Activated naive CD8-positive, alpha-beta T cell treated with anti-CD3 and anti-CD28 coated beads for 36 hours (primary cell): Measurements from ENCODE around the gene TXNDC16. TPM values are rescaled to one million over a fixed set of nuclear protein-coding genes. Genes with fewer than 3 reads are reported as not detected.

Experiments
- DNase-seq: peaks from one replicate; pipeline ENCODE4 v3.0.0; 2021
- H3K27ac Mint-ChIP-seq: one replicate; pipeline ENCODE4 v1.8.0; 2022; ENCODE audit warnings: mild to moderate bottlenecking, moderate library complexity, mixed read lengths
- H3K27me3 Mint-ChIP-seq: one replicate; pipeline ENCODE4 v1.8.0; 2022; ENCODE audit warnings: mild to moderate bottlenecking, mixed read lengths
- H3K36me3 Mint-ChIP-seq: one replicate; pipeline ENCODE4 v1.8.0; 2021; ENCODE audit warnings: mild to moderate bottlenecking, mixed read lengths
- H3K4me1 Mint-ChIP-seq: one replicate; pipeline ENCODE4 v1.8.0; 2021; ENCODE audit warnings: mixed read lengths
- H3K4me3 Mint-ChIP-seq: one replicate; pipeline ENCODE4 v1.8.0; 2022; ENCODE audit warnings: mild to moderate bottlenecking, moderate library complexity, mixed read lengths
- H3K9me3 Mint-ChIP-seq: one replicate; pipeline ENCODE4 v1.8.0; 2022; ENCODE audit warnings: mixed read lengths
- total RNA-seq, 2 experiments: library from RNA; stranded (reverse); gene quantifications; one replicate each; pipeline ENCODE4 v1.2.3, GENCODE V29; 2021

Gene TXNDC16
- total RNA-seq, 2 experiments from 2014 or later: 6.6 to 8.1 TPM

GRCh38 chr14:52446355-52446754 is 106.0 kb downstream of the TXNDC16 start:
- H3K27me3 Mint-ChIP-seq: no peaks in the 10 kb centered on the region
- DNase-seq: no peak
- peaks cover 13% of the 10 kb centered on the region for H3K9me3 Mint-ChIP-seq
- H3K36me3 Mint-ChIP-seq: peaks cover 49% of the 10 kb centered on the region
- no peak overlapping the region for H3K4me3 Mint-ChIP-seq
- peaks cover 4% of the 10 kb centered on the region for H3K4me1 Mint-ChIP-seq
- H3K27ac Mint-ChIP-seq: no peak overlapping the region

DNA sequence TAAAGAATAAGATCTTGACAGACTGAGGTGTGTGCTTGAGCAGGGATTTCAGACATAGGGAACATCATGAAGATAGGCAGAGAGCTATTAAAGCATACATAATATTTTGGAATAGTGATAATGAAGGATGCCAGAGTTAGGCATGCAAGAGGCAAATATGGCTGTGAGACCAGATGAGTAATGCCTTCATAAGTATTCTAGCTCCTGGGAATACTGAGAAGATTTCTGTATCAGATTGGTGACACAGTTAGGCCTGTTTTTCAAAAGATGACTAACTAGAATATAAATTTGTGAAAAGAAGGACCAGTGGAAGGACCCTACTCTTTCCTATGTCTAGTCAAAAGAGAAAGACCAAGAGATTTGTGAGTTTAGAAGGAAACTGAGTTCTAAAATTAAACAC is 108.8 kb downstream of the TXNDC16 start:
- Mint-ChIP-seq H3K27me3 (no peaks in the 10 kb centered on the region), H3K4me3 (no peak overlapping the region), H3K9me3 (peaks cover 6% of the 10 kb centered on the region), H3K4me1 (no peaks in the 10 kb centered on the region), H3K36me3 (peaks cover 25% of the 10 kb centered on the region), H3K27ac (no peak overlapping the region)
- DNase-seq: no peak

DNA sequence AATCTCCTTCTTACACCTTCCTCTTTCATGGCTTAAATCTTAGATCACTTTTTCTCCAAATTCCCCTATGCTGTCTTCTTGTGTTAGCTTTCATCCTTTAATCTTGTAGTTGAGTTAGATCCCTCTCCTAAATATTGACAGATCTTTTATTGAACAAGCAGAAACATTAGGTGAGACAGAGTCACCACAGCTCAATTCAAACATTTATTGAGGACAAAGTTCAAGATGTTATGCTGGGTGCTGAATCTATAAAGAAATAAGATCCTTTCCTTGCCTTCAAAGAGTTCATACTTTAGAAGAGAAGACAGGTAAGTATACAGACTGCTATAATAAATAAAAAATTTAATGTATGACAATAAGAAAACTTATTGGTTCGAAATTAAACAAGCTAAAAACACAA is 109.7 kb downstream of the TXNDC16 start:
- peaks cover 4% of the 10 kb centered on the region for H3K4me1 Mint-ChIP-seq
- no peaks in the 10 kb centered on the region for H3K9me3 Mint-ChIP-seq
- no peak overlapping the region for H3K27ac Mint-ChIP-seq
- H3K4me3 Mint-ChIP-seq: no peak overlapping the region
- no peaks in the 10 kb centered on the region for H3K27me3 Mint-ChIP-seq
- H3K36me3 Mint-ChIP-seq: peaks cover 23% of the 10 kb centered on the region
- no peak for DNase-seq

DNA sequence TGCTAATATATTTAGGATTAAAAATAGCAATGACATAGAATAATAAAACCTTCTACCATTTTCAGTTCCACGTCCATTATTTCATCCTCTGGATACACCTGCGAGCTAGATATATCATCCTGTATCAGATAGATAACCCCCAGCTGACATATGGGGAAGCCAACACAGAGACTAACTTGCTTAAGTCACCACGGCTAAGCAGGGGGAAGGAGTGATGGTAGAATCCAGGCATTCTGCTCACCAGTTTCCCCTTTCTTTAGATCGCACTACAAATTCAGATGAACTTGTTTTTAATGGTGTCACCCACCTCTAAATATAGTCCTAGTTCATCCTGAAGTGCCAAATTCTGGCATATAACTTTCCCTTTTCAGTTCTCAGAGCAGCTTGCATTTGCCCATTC is 110.1 kb downstream of the TXNDC16 start:
- H3K4me1 Mint-ChIP-seq: peaks cover 4% of the 10 kb centered on the region
- H3K4me3 Mint-ChIP-seq: no peak overlapping the region
- no peaks in the 10 kb centered on the region for H3K9me3 Mint-ChIP-seq
- no peak for DNase-seq
- no peaks in the 10 kb centered on the region for H3K27me3 Mint-ChIP-seq
- H3K27ac Mint-ChIP-seq: no peak overlapping the region
- H3K36me3 Mint-ChIP-seq: peaks cover 19% of the 10 kb centered on the region

GRCh38 chr14:52439476-52439875 is 112.8 kb downstream of the TXNDC16 start:
- Mint-ChIP-seq H3K27me3 (no peaks in the 10 kb centered on the region), H3K9me3 (no peaks in the 10 kb centered on the region), H3K4me3 (no peak overlapping the region), H3K27ac (no peak overlapping the region), H3K4me1 (peaks cover 4% of the 10 kb centered on the region), H3K36me3 (peaks cover 10% of the 10 kb centered on the region)
- DNase-seq: no peak

DNA sequence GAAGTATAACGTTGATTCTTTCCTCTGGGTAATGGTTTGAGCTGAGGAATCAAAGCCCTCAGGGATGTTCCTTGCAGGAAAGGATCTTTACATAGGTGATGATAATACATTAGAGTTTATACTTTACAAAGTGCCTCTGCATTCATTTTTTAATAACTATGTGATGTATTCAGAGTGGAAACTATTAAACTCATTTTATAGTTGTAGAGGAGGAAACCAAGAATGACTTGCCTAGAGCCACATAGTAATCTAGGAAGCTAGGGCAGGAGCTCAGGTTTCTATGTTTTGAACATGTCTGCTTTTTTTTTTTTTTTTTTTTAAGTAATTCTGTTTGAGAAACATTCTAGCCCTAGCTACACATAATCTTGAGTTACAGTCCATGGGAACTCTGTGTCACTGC is 117.3 kb downstream of the TXNDC16 start:
- H3K4me3 Mint-ChIP-seq: no peak overlapping the region
- no peak for DNase-seq
- H3K36me3 Mint-ChIP-seq: peaks cover 14% of the 10 kb centered on the region

GRCh38 chr14:52430474-52430873 is 121.8 kb downstream of the TXNDC16 start:
- Mint-ChIP-seq H3K36me3 (peaks cover 22% of the 10 kb centered on the region), H3K27ac (no peak overlapping the region), H3K27me3 (no peaks in the 10 kb centered on the region)

More for the DNA sequence above, 117.3 kb downstream of the TXNDC16 start:
- no peaks in the 10 kb centered on the region for H3K27me3 Mint-ChIP-seq
- no peaks in the 10 kb centered on the region for H3K9me3 Mint-ChIP-seq
- no peak overlapping the region for H3K27ac Mint-ChIP-seq
- peaks cover 4% of the 10 kb centered on the region for H3K4me1 Mint-ChIP-seq

GRCh38 chr14:52429451-52429850 is 122.9 kb downstream of the TXNDC16 start:
- Mint-ChIP-seq H3K27ac (no peak overlapping the region), H3K4me1 (peaks cover 10% of the 10 kb centered on the region), H3K4me3 (no peak overlapping the region), H3K9me3 (no peaks in the 10 kb centered on the region), H3K36me3 (peaks cover 22% of the 10 kb centered on the region), H3K27me3 (no peaks in the 10 kb centered on the region)
- no peak for DNase-seq

More at GRCh38 chr14:52430474-52430873, 121.8 kb downstream of the TXNDC16 start:
- H3K9me3 Mint-ChIP-seq: no peaks in the 10 kb centered on the region
- no peak overlapping the region for H3K4me3 Mint-ChIP-seq
- DNase-seq: no peak
- H3K4me1 Mint-ChIP-seq: peaks cover 10% of the 10 kb centered on the region

- Mint-ChIP-seq H3K27ac (no peak overlapping the region), H3K4me3 (no peak overlapping the region), H3K27me3 (no peaks in the 10 kb centered on the region), H3K9me3 (no peaks in the 10 kb centered on the region), H3K36me3 (peaks cover 22% of the 10 kb centered on the region), H3K4me1 (peaks cover 10% of the 10 kb centered on the region)
- DNase-seq: no peak
Measured at GRCh38 chr14:52427460-52427859, 124.8 kb downstream of the TXNDC16 start.

GRCh38 chr14:52422650-52423356 is 129.5 kb downstream of the TXNDC16 start:
- H3K4me3 Mint-ChIP-seq: no peak overlapping the region
- no peak overlapping the region for H3K27ac Mint-ChIP-seq
- no peak for DNase-seq
- H3K36me3 Mint-ChIP-seq: peaks cover 12% of the 10 kb centered on the region
- H3K4me1 Mint-ChIP-seq: peaks cover 18% of the 10 kb centered on the region
- H3K27me3 Mint-ChIP-seq: no peaks in the 10 kb centered on the region
- peaks cover 3% of the 10 kb centered on the region for H3K9me3 Mint-ChIP-seq

- peaks cover 45% of the 10 kb centered on the region for H3K4me1 Mint-ChIP-seq
- no peak for DNase-seq
- H3K27ac Mint-ChIP-seq: peak overlapping the region; percentile 54
- H3K36me3 Mint-ChIP-seq: peaks cover 15% of the 10 kb centered on the region
- H3K9me3 Mint-ChIP-seq: peaks cover 3% of the 10 kb centered on the region
- no peak overlapping the region for H3K4me3 Mint-ChIP-seq
- H3K27me3 Mint-ChIP-seq: no peaks in the 10 kb centered on the region
Measured at GRCh38 chr14:52417139-52417538, 135.2 kb downstream of the TXNDC16 start.

DNA sequence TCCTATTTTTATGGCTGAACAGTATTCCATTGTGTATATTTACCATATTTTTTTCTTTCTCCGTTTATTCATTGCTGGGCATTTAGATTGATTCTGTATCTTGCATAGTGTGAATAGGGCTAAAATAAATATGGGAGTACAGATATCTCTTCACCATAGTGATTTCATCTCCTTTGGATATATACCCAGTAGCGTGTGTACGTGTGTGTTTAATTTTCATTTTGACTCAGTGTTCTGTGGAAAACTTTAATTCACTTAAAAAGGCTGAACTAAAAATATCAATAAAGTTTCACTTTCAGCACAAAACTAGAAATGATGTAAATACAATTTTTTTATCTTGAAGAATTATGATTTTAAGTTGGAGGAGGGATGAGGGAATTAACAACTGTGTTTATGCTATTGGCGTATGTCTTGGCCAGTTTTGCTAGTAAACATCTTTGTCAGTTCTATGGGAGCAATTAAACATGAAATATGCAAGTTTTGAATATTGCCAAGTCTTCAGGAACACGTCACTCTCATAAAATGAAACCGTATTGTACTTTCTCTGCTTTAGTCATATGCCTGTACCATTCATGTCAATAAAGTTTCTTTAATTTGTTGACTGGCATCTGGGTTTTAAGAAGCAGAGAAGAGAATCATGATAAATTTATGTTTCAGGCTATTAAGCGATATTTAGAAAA is 138.4 kb downstream of the TXNDC16 start:
- Mint-ChIP-seq H3K36me3 (peaks cover 12% of the 10 kb centered on the region), H3K4me3 (peak overlapping the region; percentile 60), H3K9me3 (no peaks in the 10 kb centered on the region), H3K27me3 (no peaks in the 10 kb centered on the region), H3K4me1 (peaks cover 46% of the 10 kb centered on the region), H3K27ac (peak overlapping the region; percentile 93)
- DNase-seq: no peak

DNA sequence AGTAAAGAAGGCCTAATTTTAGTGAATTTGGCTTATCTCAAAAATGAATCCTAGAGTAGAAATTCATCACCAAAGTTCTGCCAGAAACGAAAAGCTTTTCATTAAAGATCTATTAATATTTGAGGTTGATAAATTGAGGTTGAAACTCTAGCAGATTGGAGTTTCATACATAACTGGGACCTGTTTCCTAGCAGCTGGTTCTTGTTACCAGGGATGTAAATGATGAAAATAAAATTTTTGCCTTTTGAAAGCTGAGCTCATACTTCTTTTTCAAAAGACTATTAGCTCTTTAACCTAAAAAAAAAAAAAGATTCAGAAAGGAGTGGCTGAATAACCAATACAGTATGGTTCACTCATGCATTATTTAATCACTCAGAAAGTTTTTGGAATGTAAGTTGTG is 139.9 kb downstream of the TXNDC16 start:
- Mint-ChIP-seq H3K4me1 (peaks cover 38% of the 10 kb centered on the region), H3K4me3 (no peak overlapping the region), H3K27ac (peak overlapping the region; percentile 93), H3K36me3 (peaks cover 9% of the 10 kb centered on the region), H3K9me3 (no peaks in the 10 kb centered on the region), H3K27me3 (no peaks in the 10 kb centered on the region)
- no peak for DNase-seq

DNA sequence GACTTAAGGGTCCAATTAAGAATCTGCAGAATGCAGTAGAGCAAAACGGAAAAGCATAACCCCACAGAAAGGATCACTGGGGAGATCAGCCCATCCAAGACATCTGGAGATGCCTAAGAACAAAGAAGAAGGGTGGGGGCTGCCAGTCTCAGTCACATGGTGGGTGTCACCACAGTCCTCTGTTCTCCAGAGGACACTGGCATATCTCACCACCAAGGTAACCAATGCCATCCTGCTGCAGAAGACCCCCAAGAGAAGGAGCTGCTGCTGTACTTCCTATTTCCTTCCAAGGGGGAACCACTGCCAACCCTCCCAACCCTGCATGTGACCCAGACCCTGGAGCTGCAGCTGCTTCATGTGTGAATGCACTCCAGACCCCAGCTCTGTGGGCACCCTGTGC is 147.0 kb downstream of the TXNDC16 start:
- Mint-ChIP-seq H3K9me3 (no peaks in the 10 kb centered on the region), H3K27me3 (no peaks in the 10 kb centered on the region), H3K4me1 (peaks cover 41% of the 10 kb centered on the region), H3K4me3 (no peak overlapping the region), H3K27ac (no peak overlapping the region), H3K36me3 (peaks cover 6% of the 10 kb centered on the region)
- DNase-seq: no peak

DNA sequence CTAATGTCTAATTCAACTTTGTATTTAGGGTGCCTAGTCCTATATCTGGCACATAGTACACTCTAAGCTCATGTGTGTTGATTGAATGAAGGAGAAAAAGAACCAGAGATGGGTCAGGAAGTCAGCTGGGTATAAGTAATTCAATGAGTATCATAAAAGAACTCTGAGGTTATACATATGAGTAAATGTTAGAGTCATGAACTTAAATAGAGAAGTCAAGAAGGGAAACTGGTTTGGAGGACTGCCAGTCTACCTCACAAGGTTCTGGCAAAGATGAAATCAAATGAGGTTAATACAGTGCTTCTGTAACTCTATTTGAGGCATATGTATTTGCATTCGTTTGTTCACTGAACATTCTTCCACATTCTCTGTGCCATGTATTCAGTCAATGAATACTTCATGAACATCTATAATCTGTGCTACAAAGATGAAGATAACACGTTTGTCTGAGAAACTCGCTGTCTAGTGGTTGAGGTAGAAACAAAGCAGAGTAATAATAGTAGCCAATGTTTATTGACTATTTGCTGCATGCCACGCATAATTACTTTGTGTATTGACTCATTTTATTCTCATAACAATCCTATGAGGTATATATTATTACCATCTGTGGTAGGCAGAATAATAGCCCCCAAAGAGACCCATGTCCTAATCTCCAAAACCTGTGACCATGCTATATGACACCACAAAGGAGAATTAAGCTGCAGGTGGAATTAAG is 149.3 kb downstream of the TXNDC16 start:
- H3K4me1 Mint-ChIP-seq: peaks cover 47% of the 10 kb centered on the region
- H3K4me3 Mint-ChIP-seq: no peak overlapping the region

More for the DNA sequence above, 149.3 kb downstream of the TXNDC16 start:
- H3K27me3 Mint-ChIP-seq: no peaks in the 10 kb centered on the region
- peaks cover 6% of the 10 kb centered on the region for H3K36me3 Mint-ChIP-seq
- DNase-seq: peak; percentile 16
- no peaks in the 10 kb centered on the region for H3K9me3 Mint-ChIP-seq
- peak overlapping the region; percentile 30 for H3K27ac Mint-ChIP-seq
